Trophoblast cell (in vitro differentiated cells and primary cell): Measurements from ENCODE around the gene SCAP.

Experiments
- DNase-seq, 2 donors: peaks; one replicate each; pipeline ENCODE4 v3.0.0-alpha.2; 2016
- H2AFZ ChIP-seq: 2 replicates; pipeline ENCODE4 v1.6.1; 2013; ENCODE audit warnings: low read length, moderate library complexity, mild to moderate bottlenecking; ENCODE audit not compliant: insufficient read depth, poor library complexity
- H2AK5ac ChIP-seq: 2 replicates; pipeline ENCODE4 v1.6.1; 2013; ENCODE audit warnings: mild to moderate bottlenecking, low read length
- H2BK120ac ChIP-seq: 2 replicates; pipeline ENCODE4 v1.6.1; 2013; ENCODE audit warnings: low read length, mild to moderate bottlenecking, moderate library complexity; ENCODE audit not compliant: insufficient read depth, poor library complexity
- H2BK12ac ChIP-seq: 2 replicates; pipeline ENCODE4 v1.6.1; 2013; ENCODE audit warnings: mild to moderate bottlenecking, low read length, moderate library complexity
- H2BK5ac ChIP-seq: 2 replicates; pipeline ENCODE4 v1.6.1; 2013; ENCODE audit warnings: low read length, low read depth, moderate library complexity, mild to moderate bottlenecking; ENCODE audit not compliant: poor library complexity
- H3K14ac ChIP-seq: 2 replicates; pipeline ENCODE4 v1.6.1; 2013; ENCODE audit warnings: mild to moderate bottlenecking, low read length
- H3K18ac ChIP-seq: 2 replicates; pipeline ENCODE4 v1.6.1; 2013; ENCODE audit warnings: mild to moderate bottlenecking, low read length
- H3K23ac ChIP-seq: 2 replicates; pipeline ENCODE4 v1.6.1; 2013; ENCODE audit warnings: low read length
- H3K27ac ChIP-seq: 2 replicates; pipeline ENCODE4 v1.5.1; 2013; ENCODE audit warnings: low read depth, mild to moderate bottlenecking, inconsistent platforms, low read length, moderate library complexity
- H3K27me3 ChIP-seq: 2 replicates; pipeline ENCODE4 v1.6.1; 2013; ENCODE audit warnings: inconsistent platforms, mild to moderate bottlenecking, low read length, moderate library complexity; ENCODE audit not compliant: insufficient read depth
- H3K36me3 ChIP-seq, 2 experiments: 1 replicate in 1 of 2; 2 replicates in 1 of 2; pipeline ENCODE4 v1.6.1; 2013; ENCODE audit warnings: low read length in 2 of 2, mild to moderate bottlenecking in 2 of 2, moderate library complexity in 1 of 2; ENCODE audit not compliant: insufficient read depth in 2 of 2, control insufficient read depth in 1 of 2
- H3K4ac ChIP-seq: 2 replicates; pipeline ENCODE4 v1.6.1; 2013; ENCODE audit warnings: low read depth, mild to moderate bottlenecking, low read length, moderate library complexity
- H3K4me1 ChIP-seq, 2 experiments: 1 replicate in 1 of 2; 2 replicates in 1 of 2; pipeline ENCODE4 v1.6.1; 2013; ENCODE audit warnings: low read length in 2 of 2, mild to moderate bottlenecking in 2 of 2, moderate library complexity in 1 of 2; ENCODE audit not compliant: insufficient read depth in 2 of 2, control insufficient read depth in 1 of 2
- H3K4me2 ChIP-seq: 2 replicates; pipeline ENCODE4 v1.6.1; 2013; ENCODE audit warnings: inconsistent platforms, mild to moderate bottlenecking, low read length, moderate library complexity
- H3K4me3 ChIP-seq: 2 replicates; pipeline ENCODE4 v1.5.1; 2013; ENCODE audit warnings: mild to moderate bottlenecking, low read depth, low read length, inconsistent platforms
- H3K79me1 ChIP-seq: one replicate; pipeline ENCODE4 v1.6.1; 2013; ENCODE audit warnings: low read length
- H3K79me2 ChIP-seq: 2 replicates; pipeline ENCODE4 v1.6.1; 2013; ENCODE audit warnings: low read length, mild to moderate bottlenecking; ENCODE audit not compliant: control insufficient read depth, insufficient read depth, poor library complexity
- H3K9ac ChIP-seq: 2 replicates; pipeline ENCODE4 v1.6.1; 2013; ENCODE audit warnings: mild to moderate bottlenecking, low read length
- H3K9me3 ChIP-seq: 2 replicates; pipeline ENCODE4 v1.6.1; 2013; ENCODE audit warnings: low read depth, mild to moderate bottlenecking, control low read depth, inconsistent platforms, low read length; ENCODE audit not compliant: insufficient read depth
- H4K12ac ChIP-seq: 2 replicates; pipeline ENCODE4 v1.6.1; 2013; ENCODE audit warnings: low read depth, mild to moderate bottlenecking, low read length, moderate library complexity
- H4K8ac ChIP-seq: 2 replicates; pipeline ENCODE4 v1.6.1; 2013; ENCODE audit warnings: low read depth, mild to moderate bottlenecking, low read length, moderate library complexity
- H4K91ac ChIP-seq: one replicate; pipeline ENCODE4 v1.6.1; 2013; ENCODE audit warnings: low read depth, mild to moderate bottlenecking, low read length, moderate library complexity
- WGBS: extraction: QIAGEN DNeasy Blood & Tissue Kit; methylation state at CpG from one replicate; pipeline ENCODE4 v1.1.7; 2013; ENCODE audit warnings: missing lambda C conversion rate; ENCODE audit not compliant: insufficient read length, insufficient coverage; ENCODE audit errors: extremely low coverage; 5-methylcytosine and 5-hydroxymethylcytosine counted together

The SCAP gene

DNA sequence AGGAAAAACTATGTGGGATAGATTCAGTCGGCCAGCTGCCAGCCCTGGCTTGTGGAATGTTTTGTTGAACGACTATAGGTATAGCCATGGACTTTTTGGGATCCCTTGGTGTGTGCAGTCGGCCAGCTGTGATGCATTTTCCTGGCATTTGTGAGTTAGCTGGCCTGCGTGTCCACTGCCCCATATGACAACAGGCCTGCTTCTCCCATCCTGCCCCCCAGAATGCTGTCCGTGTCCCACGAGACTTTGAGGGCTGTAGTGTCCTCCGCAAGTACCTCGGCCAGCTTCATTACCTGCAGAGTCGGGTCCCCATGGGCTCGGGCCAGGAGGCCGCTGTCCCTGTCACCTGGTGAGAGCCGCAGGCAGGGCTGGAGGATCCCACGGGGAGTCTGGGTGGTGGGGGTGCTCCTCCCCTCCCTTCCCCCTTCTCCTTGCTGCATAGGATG lies 71.3 kb downstream of the SCAP start:
- H3K27ac ChIP-seq, result no peak overlapping the region
- no peak overlapping the region for H3K4ac ChIP-seq
- H3K14ac ChIP-seq, result no peak overlapping the region
- no peak overlapping the region for H3K18ac ChIP-seq
- H3K79me2 ChIP-seq, result peaks cover 2% of the 10 kb centered on the region
- H2BK12ac ChIP-seq, result no peak overlapping the region
- WGBS, result no CpG with 5 or more reads among the region's 13 CpGs
- H4K12ac ChIP-seq, result no peak overlapping the region
- H3K23ac ChIP-seq, result no peak overlapping the region
- no peak for DNase-seq
- no peak overlapping the region for H2AK5ac ChIP-seq
- H3K4me2 ChIP-seq, result no peak overlapping the region
- H2BK5ac ChIP-seq, result no peak overlapping the region
- H3K9ac ChIP-seq, result no peak overlapping the region
- no peaks in the 10 kb centered on the region for H3K27me3 ChIP-seq
- no peaks in the 10 kb centered on the region for H3K79me1 ChIP-seq
- no peak overlapping the region for H4K8ac ChIP-seq
- no peak overlapping the region for H2AFZ ChIP-seq
- no peaks in the 10 kb centered on the region for H3K4me1 ChIP-seq
- H3K4me3 ChIP-seq, result no peak overlapping the region
- H3K9me3 ChIP-seq, result peaks cover 3% of the 10 kb centered on the region
- H3K36me3 ChIP-seq, result peaks cover 41 to 43% of the 10 kb centered on the region in 2 experiments
- H4K91ac ChIP-seq, result no peak overlapping the region
- no peak overlapping the region for H2BK120ac ChIP-seq

GRCh38 chr3:47399531-47400270 lies 76.0 kb downstream of the SCAP start:
- H3K36me3 ChIP-seq, result peaks cover 13 to 17% of the 10 kb centered on the region in 2 experiments
- H3K4me3 ChIP-seq, result no peak overlapping the region
- no peak overlapping the region for H3K4me2 ChIP-seq
- H3K79me1 ChIP-seq, result no peaks in the 10 kb centered on the region
- H3K9me3 ChIP-seq, result peaks cover 1% of the 10 kb centered on the region
- H2BK120ac ChIP-seq, result no peak overlapping the region
- no peak overlapping the region for H2AFZ ChIP-seq
- H4K91ac ChIP-seq, result no peak overlapping the region
- H2BK5ac ChIP-seq, result no peak overlapping the region
- H2BK12ac ChIP-seq, result no peak overlapping the region
- no peak overlapping the region for H3K4ac ChIP-seq
- WGBS, result no CpG with 5 or more reads among the region's 9 CpGs
- no peak overlapping the region for H3K9ac ChIP-seq
- H4K8ac ChIP-seq, result no peak overlapping the region
- H2AK5ac ChIP-seq, result no peak overlapping the region
- peak; percentile 89 to 90 for DNase-seq
- no peak overlapping the region for H3K23ac ChIP-seq
- peaks cover 7 to 9% of the 10 kb centered on the region in 2 experiments for H3K4me1 ChIP-seq
- no peak overlapping the region for H4K12ac ChIP-seq
- no peak overlapping the region for H3K14ac ChIP-seq
- H3K27me3 ChIP-seq, result no peaks in the 10 kb centered on the region
- no peak overlapping the region for H3K27ac ChIP-seq
- no peak overlapping the region for H3K18ac ChIP-seq
- H3K79me2 ChIP-seq, result peaks cover 2% of the 10 kb centered on the region

DNA sequence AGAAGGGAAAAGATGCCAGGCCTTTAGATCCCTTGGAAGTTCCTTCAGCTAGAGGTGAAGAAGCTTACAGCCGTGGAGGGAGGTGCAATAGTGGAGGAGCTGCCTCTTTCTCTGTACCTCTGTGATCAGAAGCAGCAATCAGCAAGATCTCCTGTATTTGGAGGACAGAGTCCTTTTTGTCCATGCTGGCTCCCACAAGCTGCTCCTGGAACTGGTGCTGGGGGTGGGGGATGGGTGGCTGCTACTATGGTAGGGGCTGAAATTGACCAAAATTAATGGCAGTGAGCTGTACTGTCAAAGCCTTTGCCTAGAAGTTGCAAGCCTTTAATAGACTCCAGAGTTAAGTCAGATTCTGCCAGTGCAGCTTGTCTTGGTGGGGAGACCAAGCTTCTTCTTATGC lies 76.7 kb downstream of the SCAP start:
- no peak overlapping the region for H4K8ac ChIP-seq
- no peak overlapping the region for H2BK120ac ChIP-seq
- H3K4ac ChIP-seq, result no peak overlapping the region
- WGBS, result no CpG with 5 or more reads among the region's 1 CpG
- H2AK5ac ChIP-seq, result no peak overlapping the region
- H2AFZ ChIP-seq, result no peak overlapping the region
- H2BK12ac ChIP-seq, result no peak overlapping the region
- no peaks in the 10 kb centered on the region for H3K27me3 ChIP-seq
- no peaks in the 10 kb centered on the region for H3K79me1 ChIP-seq
- no peak overlapping the region for H3K4me3 ChIP-seq
- H3K27ac ChIP-seq, result no peak overlapping the region
- no peak overlapping the region for H4K91ac ChIP-seq
- H3K4me2 ChIP-seq, result no peak overlapping the region
- H3K79me2 ChIP-seq, result no peaks in the 10 kb centered on the region
- no peak for DNase-seq
- H3K9me3 ChIP-seq, result no peaks in the 10 kb centered on the region
- H3K23ac ChIP-seq, result no peak overlapping the region
- no peak overlapping the region for H3K14ac ChIP-seq
- H3K4me1 ChIP-seq, result peaks cover 12 to 15% of the 10 kb centered on the region in 2 experiments
- H3K18ac ChIP-seq, result no peak overlapping the region
- H2BK5ac ChIP-seq, result no peak overlapping the region
- H4K12ac ChIP-seq, result no peak overlapping the region
- H3K36me3 ChIP-seq, result peaks cover 9 to 14% of the 10 kb centered on the region in 2 experiments
- no peak overlapping the region for H3K9ac ChIP-seq

DNA sequence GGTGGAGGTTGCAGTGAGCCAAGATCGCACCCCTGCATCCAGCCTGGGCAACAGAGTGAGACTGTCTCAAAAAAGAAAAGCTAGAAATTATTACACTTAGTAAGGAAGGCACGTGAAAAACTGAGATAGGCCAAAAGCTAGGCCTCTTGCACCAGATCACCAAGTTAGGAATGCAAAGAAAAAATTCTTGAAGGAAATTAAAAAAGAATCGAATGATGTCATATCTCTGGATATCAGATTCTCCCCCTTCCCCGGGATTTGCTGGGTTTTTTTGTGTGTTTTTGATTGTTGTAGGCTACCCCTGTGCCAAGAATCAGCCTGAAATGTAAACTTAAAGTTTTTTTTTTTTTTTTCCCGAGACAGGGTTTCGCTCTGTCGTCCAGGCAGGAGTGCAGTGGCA lies 77.5 kb downstream of the SCAP start:
- WGBS, result no CpG with 5 or more reads among the region's 7 CpGs
- H2BK5ac ChIP-seq, result no peak overlapping the region
- H2BK120ac ChIP-seq, result no peak overlapping the region
- no peak overlapping the region for H4K91ac ChIP-seq
- no peak overlapping the region for H3K27ac ChIP-seq
- H3K4me2 ChIP-seq, result no peak overlapping the region
- no peak overlapping the region for H3K23ac ChIP-seq
- H2AK5ac ChIP-seq, result no peak overlapping the region
- no peak for DNase-seq
- no peaks in the 10 kb centered on the region for H3K27me3 ChIP-seq
- no peaks in the 10 kb centered on the region for H3K79me1 ChIP-seq
- H2AFZ ChIP-seq, result no peak overlapping the region
- no peak overlapping the region for H4K8ac ChIP-seq
- H3K79me2 ChIP-seq, result no peaks in the 10 kb centered on the region
- no peak overlapping the region for H3K14ac ChIP-seq
- no peaks in the 10 kb centered on the region for H3K9me3 ChIP-seq
- H3K4ac ChIP-seq, result no peak overlapping the region
- no peak overlapping the region for H3K4me3 ChIP-seq
- no peak overlapping the region for H3K18ac ChIP-seq
- no peak overlapping the region for H3K9ac ChIP-seq
- peaks cover 15% of the 10 kb centered on the region in 2 experiments for H3K4me1 ChIP-seq
- H4K12ac ChIP-seq, result no peak overlapping the region
- peaks cover 9 to 14% of the 10 kb centered on the region in 2 experiments for H3K36me3 ChIP-seq
- H2BK12ac ChIP-seq, result no peak overlapping the region
